Measurements from ENCODE around the gene NGB.
"Not testable (repeated sequence)": the region's sequence is repeated elsewhere in the genome, so short reads cannot be mapped to it uniquely, and the experiment has no call there.

NGB gene

GRCh38 chr14:77271113-77271710 lies at the start of gene NGB:
NGB (minus strand) TSS chr14:77271206; CDS start chr14:77270937, 269 bp downstream.
- DNase-seq (ENCODE audit: low spot score) = no peak

- DNase-seq (ENCODE audit: low spot score) = peak; percentile 95
Observed at GRCh38 chr14:77320238-77320935, 49.4 kb upstream of the NGB start, which contains the start of gene POMT2. POMT2 (minus strand) TSS chr14:77320883; CDS start chr14:77320681, 202 bp downstream.

- DNase-seq (ENCODE audit: low spot score) = no peak
Observed at GRCh38 chr14:77319422-77319821, 48.4 kb upstream of the NGB start.

GRCh38 chr14:77318756-77319155 lies 47.8 kb upstream of the NGB start:
- DNase-seq (ENCODE audit: low spot score) = not testable (repeated sequence)

- DNase-seq (ENCODE audit: low spot score) = no peak
Observed at GRCh38 chr14:77318006-77318553, 47.1 kb upstream of the NGB start.

GRCh38 chr14:77316872-77317301 lies 45.9 kb upstream of the NGB start:
- no peak for DNase-seq (ENCODE audit: low spot score)

GRCh38 chr14:77316195-77316505 lies 45.1 kb upstream of the NGB start:
- no peak for DNase-seq (ENCODE audit: low spot score)

- DNase-seq (ENCODE audit: low spot score) = no peak
Observed at GRCh38 chr14:77314539-77315457, 43.8 kb upstream of the NGB start.

- peak; percentile 67 for DNase-seq (ENCODE audit: low spot score)
Observed at GRCh38 chr14:77314043-77314442, 43.0 kb upstream of the NGB start.

- DNase-seq (ENCODE audit: low spot score) = no peak
Observed at GRCh38 chr14:77313371-77313770, 42.4 kb upstream of the NGB start.

- no peak for DNase-seq (ENCODE audit: low spot score)
Observed at GRCh38 chr14:77311217-77311616, 40.2 kb upstream of the NGB start.

GRCh38 chr14:77310026-77310425 lies 39.0 kb upstream of the NGB start:
- DNase-seq (ENCODE audit: low spot score) = no peak

GRCh38 chr14:77309131-77309530 lies 38.1 kb upstream of the NGB start:
- no peak for DNase-seq (ENCODE audit: low spot score)

- peak; percentile 32 for DNase-seq (ENCODE audit: low spot score)
Observed at GRCh38 chr14:77306851-77307496, 36.0 kb upstream of the NGB start.

GRCh38 chr14:77306416-77306815 lies 35.4 kb upstream of the NGB start:
- DNase-seq (ENCODE audit: low spot score) = no peak

- DNase-seq (ENCODE audit: low spot score) = no peak
Observed at GRCh38 chr14:77305696-77306095, 34.7 kb upstream of the NGB start.

GRCh38 chr14:77303417-77304156 lies 32.6 kb upstream of the NGB start:
- DNase-seq (ENCODE audit: low spot score) = peak; percentile 88

GRCh38 chr14:77302926-77303325 lies 31.9 kb upstream of the NGB start:
- DNase-seq (ENCODE audit: low spot score) = peak; percentile 37

- DNase-seq (ENCODE audit: low spot score) = peak; percentile 85
Observed at GRCh38 chr14:77301103-77301502, 30.1 kb upstream of the NGB start.

- DNase-seq (ENCODE audit: low spot score) = no peak
Observed at GRCh38 chr14:77299771-77300170, 28.8 kb upstream of the NGB start.

- DNase-seq (ENCODE audit: low spot score) = no peak
Observed at GRCh38 chr14:77296906-77297305, 25.9 kb upstream of the NGB start.

Measured in AG20443 (cell line).